Measurements from ENCODE around the gene ARL4A. TPM values are rescaled to one million over a fixed set of nuclear protein-coding genes. Genes with fewer than 3 reads are reported as not detected.

The ARL4A gene
- total and polyA plus RNA-seq, 2 of the 13 experiments (the other 11 are each of a cell fraction or from before 2014, with no cell fraction given) = 10.8 to 25.6 TPM

DNA sequence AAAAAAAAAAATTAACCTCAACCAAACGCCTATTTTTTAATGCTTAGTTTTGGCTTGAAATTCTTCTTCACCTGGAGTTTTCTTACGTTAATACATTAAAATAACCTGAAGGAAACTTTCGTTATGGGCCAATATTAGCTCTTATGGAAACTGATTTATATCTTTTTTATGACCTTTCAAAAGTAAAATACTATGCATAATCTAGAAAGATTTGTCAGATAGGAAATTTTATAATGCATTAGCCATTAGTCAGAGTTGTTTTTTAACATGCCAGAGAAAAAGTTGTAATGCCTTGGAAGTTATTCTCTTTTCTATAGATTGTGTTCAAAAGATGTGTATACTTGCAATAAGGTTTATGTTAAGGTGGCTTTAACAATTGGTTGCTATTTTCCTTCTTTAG is 34.3 kb upstream of the ARL4A start:
- 75% methylated on average over 3 of the region's 3 CpGs for WGBS (ENCODE audit: low lambda C conversion rate)
- no peaks in the 10 kb centered on the region for H3K79me2 ChIP-seq (ENCODE audit: insufficient read depth, low read length)
- ATAC-seq = no peak
- intact Hi-C loops (cut with micrococcal nuclease; ENCODE audit: unreplicated experiment) = no loop called here
- no peak overlapping the region for H3K4me3 ChIP-seq (replicated peaks in 1 of 3; ENCODE audit: insufficient read depth in 1 of 3, low read depth in 2 of 3, low read length in 3 of 3)
- peaks cover 9% of the 10 kb centered on the region; the same call in 1 of the 2 replicates for H3K4me1 ChIP-seq (ENCODE audit: insufficient read depth, low read length)
- no peak overlapping the region for H3K4me2 ChIP-seq (ENCODE audit: low read depth, low read length)
- ChIA-PET CTCF (ENCODE audit: low intra/inter-chr PET ratio, low total read pairs) (no interaction called here), POLR2A (no interaction called here)
- no peaks in the 10 kb centered on the region for H3K36me3 ChIP-seq (replicated peaks in 1 of 2; ENCODE audit: control insufficient read depth in 1 of 2, insufficient read depth in 2 of 2, low read length in 2 of 2)
- no TSS peak for BruUV-seq (replicated peaks)
- H3K27me3 ChIP-seq (ENCODE audit: control insufficient read depth in 1 of 2, insufficient read depth in 2 of 2, low read length in 2 of 2) = no peaks in the 10 kb centered on the region
- H4K20me1 ChIP-seq (ENCODE audit: insufficient read depth, low read length) = no peaks in the 10 kb centered on the region
- no peak overlapping the region for H3K27ac ChIP-seq (ENCODE audit: extremely low read length, insufficient read depth, low read length)
- in situ Hi-C loops (cut with HindIII; ENCODE audit: extremely low pct_ligation_motif_present, low pct_unique_long_range_greater_than_20kb) = no loop called here
- no peak overlapping the region for H3K9ac ChIP-seq (ENCODE audit: insufficient read depth, low read depth, low read length)
- H2AFZ ChIP-seq (ENCODE audit: low read length) = no peak overlapping the region
- FAIRE-seq = no peak
- TF ChIP-seq SRF (IDR thresholded peaks at IDR 0.05; ENCODE audit: low read depth, low read length) (no peak), EP300 (IDR thresholded peaks at IDR 0.05; ENCODE audit: low read depth in 2 of 2, low read length in 2 of 2) (no peak), EP300 (CRISPR knock-in tag; IDR thresholded peaks at IDR 0.05; ENCODE audit: borderline replicate concordance) (no peak), IRF2 (CRISPR knock-in tag; IDR thresholded peaks at IDR 0.05) (no peak), ZNF160 (CRISPR knock-in tag; IDR thresholded peaks at IDR 0.05) (no peak), RFXAP (CRISPR knock-in tag; IDR thresholded peaks at IDR 0.05; ENCODE audit: borderline replicate concordance) (no peak), ZNF567 (CRISPR knock-in tag; IDR thresholded peaks at IDR 0.05; ENCODE audit: borderline replicate concordance) (no peak), ZNF713 (CRISPR knock-in tag; IDR thresholded peaks at IDR 0.05) (no peak), MATR3 (CRISPR knock-in tag; IDR thresholded peaks at IDR 0.05) (no peak), ZFP90 (CRISPR knock-in tag; IDR thresholded peaks at IDR 0.05; ENCODE audit: borderline replicate concordance) (no peak)
- TF ChIP-seq, protein P1, sequence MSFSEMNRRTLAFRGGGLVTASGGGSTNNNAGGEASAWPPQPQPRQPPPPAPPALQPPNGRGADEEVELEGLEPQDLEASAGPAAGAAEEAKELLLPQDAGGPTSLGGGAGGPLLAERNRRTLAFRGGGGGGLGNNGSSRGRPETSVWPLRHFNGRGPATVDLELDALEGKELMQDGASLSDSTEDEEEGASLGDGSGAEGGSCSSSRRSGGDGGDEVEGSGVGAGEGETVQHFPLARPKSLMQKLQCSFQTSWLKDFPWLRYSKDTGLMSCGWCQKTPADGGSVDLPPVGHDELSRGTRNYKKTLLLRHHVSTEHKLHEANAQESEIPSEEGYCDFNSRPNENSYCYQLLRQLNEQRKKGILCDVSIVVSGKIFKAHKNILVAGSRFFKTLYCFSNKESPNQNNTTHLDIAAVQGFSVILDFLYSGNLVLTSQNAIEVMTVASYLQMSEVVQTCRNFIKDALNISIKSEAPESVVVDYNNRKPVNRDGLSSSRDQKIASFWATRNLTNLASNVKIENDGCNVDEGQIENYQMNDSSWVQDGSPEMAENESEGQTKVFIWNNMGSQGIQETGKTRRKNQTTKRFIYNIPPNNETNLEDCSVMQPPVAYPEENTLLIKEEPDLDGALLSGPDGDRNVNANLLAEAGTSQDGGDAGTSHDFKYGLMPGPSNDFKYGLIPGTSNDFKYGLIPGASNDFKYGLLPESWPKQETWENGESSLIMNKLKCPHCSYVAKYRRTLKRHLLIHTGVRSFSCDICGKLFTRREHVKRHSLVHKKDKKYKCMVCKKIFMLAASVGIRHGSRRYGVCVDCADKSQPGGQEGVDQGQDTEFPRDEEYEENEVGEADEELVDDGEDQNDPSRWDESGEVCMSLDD (CRISPR knock-in tag; IDR thresholded peaks at IDR 0.05; ENCODE audit: borderline replicate concordance) = no peak
- TF ChIP-seq, protein P2, sequence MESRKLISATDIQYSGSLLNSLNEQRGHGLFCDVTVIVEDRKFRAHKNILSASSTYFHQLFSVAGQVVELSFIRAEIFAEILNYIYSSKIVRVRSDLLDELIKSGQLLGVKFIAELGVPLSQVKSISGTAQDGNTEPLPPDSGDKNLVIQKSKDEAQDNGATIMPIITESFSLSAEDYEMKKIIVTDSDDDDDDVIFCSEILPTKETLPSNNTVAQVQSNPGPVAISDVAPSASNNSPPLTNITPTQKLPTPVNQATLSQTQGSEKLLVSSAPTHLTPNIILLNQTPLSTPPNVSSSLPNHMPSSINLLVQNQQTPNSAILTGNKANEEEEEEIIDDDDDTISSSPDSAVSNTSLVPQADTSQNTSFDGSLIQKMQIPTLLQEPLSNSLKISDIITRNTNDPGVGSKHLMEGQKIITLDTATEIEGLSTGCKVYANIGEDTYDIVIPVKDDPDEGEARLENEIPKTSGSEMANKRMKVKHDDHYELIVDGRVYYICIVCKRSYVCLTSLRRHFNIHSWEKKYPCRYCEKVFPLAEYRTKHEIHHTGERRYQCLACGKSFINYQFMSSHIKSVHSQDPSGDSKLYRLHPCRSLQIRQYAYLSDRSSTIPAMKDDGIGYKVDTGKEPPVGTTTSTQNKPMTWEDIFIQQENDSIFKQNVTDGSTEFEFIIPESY (CRISPR knock-in tag; IDR thresholded peaks at IDR 0.05) = no peak
- DNase-seq (ENCODE audit: low spot score) = no peak
- no peaks in the 10 kb centered on the region for H3K9me3 ChIP-seq (ENCODE audit: low read length)

Measured in HepG2 (cell line).